Activated T-cell treated with anti-CD3 and anti-CD28 coated beads for 4 hours (primary cell): ENCODE data around the gene ATF6B.

Experiments used
- DNase-seq: peaks from one replicate; pipeline ENCODE4 v3.0.0-alpha.2; 2020

Gene ATF6B

GRCh38 chr6:32129297-32130088 is 1.4 kb upstream of the ATF6B start:
- DNase-seq, result no peak

GRCh38 chr6:32128751-32129296 is 778 bp upstream of the ATF6B start:
- no peak for DNase-seq

DNA sequence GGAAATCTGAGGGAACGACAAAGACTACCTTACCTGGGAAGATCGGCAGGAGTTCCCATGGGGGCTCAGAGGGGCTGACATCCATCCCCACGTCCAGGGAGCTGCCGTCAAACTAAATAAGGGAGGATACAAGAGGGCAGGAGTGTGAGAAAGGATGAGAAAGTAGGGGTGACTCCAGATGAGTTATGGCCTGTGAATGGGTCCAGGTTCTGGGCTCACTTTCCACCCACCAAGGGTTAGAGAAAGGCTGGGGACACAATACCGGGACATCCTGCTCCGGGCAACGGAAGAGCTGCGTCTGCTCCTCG is 683 bp downstream of the ATF6B start:
- no peak for DNase-seq

DNA sequence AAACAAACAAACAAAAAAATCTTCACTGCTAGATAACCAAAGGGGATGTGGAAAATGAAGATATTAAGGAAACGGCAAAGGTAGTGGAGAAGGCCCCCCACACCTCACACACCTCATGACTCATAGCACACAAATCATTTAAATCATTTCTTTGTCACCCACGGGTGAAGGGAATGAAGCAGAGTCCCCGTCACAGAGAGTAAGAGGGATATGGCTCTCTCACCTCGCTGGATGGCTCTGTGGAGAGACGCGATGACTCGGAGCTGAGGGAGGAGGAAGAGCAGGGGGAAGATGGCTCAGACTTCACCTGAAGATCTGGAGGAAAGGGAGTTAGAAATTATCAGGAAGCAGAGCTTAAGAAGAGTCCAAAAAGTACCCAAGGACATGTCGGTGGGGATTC is 1.2 kb downstream of the ATF6B start:
- DNase-seq, result no peak

DNA sequence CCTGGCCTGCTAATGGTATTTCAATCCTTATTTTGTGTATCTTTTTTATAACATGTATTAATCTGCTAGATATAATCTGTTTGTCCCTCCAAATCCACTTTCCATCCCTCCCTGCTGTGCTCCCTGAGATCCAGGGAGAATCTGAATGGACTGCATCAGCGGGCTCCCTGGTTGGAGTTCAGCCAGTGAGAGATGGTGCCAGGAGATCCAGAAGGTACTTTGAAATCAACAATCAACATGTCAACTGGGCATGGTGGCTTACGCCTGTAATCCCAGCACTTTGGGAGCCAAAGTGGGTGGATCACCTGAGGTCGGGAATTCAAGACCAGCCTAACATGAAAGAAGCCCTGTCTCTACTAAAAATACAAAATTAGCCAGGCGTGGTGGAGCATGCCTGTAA is 4.4 kb downstream of the ATF6B start:
- DNase-seq, result no peak

GRCh38 chr6:32120573-32121059 is 7.4 kb downstream of the ATF6B start:
- no peak for DNase-seq

GRCh38 chr6:32118782-32119628 is 9.0 kb downstream of the ATF6B start:
- peak; percentile 41 for DNase-seq

DNA sequence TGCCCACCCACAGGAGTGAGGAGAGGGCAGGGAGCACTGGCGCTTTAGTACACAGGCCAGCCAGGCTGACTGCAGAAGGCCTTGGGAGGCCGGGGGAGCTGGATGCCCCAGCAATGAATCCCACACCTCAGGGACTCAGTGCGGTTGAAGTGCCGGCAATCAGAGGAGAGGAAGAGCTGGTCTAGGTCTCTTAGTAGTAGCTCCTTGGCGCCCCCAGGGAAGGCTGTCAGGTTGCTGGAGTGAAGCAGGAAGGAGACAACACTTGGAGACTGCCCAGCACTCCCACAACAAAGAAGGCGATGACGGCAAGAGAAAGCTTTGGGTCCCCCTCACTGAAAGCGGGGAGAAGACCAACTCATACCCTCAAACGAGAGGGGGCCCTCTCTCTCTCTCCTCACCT is 10.6 kb downstream of the ATF6B start:
- no peak for DNase-seq

DNA sequence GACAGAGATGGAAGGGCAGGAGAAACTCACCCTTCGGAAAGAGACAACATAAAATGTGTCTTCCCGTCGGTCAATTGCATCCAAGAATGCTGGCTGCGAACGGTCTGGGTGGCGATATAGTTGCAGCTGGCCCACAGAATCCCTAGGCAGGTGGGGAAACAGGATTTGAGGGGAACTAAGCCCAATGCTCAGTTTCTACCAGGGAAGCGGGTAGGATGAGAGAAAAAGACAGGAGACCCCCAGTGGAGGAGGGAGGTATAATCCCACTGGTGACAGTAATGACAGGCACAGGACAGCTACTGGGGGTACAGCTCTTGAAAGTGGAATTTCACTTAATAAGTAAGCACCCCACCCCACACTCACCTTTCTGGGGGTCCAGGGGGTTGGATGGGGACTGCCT is 11.4 kb downstream of the ATF6B start:
- DNase-seq, result no peak

DNA sequence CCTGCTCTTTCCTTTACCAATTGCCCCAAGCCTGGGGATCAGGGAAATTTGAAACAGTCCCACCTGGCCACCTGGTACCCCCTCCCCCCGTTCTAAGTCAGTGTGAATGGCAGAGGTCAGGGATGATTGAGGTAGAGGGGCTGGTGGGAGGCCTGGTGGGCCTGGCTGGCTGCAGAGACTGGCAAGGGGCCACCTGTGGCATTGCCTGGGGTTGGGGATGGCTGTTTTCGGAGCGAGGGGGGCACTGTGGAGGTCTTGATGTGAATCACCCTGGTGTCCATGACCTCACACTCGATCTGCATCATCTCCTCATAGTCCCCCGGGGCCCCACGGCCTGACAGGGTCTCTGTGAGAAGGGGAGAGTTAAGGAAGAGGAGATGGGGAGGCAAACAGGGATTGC is 12.4 kb downstream of the ATF6B start:
- no peak for DNase-seq

GRCh38 chr6:32114796-32115195 is 13.2 kb downstream of the ATF6B start:
- no peak for DNase-seq

DNA sequence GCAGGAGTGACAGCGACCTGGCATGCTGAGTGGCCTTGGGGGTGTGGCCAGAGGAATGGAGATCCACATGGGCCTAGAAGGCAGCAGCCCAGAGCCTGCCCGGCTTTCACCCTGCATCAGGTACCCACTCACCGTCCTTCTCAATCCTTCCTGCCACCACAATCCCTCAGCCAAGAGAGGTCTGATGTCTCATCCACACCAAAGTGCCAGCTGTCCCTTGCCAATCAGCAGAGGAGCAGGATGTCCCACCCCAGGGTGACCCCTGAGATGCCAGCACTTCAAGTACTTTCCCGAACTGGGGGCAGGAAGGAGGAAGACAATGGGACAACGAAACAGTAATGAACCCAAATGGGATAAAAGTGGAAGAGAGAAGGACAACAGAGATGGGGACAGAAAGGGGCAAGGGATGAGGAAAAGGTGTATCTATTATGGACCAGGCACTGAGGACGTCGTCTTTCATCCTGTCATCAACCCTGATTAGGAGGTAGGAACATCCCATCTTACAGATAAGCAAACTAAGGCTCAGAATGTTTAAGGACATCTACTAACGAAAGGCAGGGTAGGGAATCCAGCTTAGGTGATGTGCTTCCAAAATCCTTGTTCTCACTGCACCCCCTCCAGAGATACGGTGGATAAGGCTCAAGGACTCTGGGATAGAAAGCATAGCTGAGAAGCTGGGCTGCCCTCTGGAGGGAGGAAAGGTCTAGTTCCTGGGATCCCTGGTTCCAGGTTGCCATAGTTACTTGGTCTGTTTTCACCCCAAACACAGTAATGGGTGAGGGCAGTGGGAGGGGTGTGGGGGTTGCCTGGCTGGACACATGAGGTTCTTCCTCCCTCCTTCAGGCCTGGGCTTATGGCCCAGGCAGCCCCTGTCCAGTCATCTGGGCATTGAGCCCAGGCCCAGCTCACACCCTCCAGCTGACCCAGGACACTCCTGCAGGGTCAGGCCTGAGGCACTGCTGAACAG is 14.4 kb downstream of the ATF6B start:
- DNase-seq, result no peak

DNA sequence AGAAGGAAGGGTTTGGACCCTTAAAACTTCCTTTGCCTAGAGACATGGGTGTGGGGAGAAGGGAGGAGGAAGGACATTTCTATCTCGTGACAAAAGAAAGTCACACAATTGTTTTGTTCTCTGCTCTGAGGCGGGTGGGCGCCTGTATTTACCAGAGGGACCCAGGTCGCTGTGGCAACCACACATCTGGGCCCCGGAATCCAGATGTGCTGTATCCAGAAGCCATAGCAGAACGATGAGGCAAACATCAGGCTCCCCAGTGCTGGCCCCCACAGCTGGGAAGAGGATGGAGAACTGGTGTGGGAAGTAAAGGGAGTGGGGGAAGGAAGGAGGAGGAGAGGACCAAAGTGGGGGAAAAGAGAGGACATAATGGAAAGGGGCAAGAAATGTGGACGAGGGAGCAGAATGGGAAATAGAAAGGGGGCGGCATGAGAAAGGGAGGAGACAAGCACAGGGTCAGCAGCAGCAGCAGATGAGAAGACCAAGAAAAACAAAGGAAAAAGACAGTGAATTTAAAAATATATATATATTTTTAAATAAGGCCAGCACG is 15.5 kb downstream of the ATF6B start:
- DNase-seq, result no peak

DNA sequence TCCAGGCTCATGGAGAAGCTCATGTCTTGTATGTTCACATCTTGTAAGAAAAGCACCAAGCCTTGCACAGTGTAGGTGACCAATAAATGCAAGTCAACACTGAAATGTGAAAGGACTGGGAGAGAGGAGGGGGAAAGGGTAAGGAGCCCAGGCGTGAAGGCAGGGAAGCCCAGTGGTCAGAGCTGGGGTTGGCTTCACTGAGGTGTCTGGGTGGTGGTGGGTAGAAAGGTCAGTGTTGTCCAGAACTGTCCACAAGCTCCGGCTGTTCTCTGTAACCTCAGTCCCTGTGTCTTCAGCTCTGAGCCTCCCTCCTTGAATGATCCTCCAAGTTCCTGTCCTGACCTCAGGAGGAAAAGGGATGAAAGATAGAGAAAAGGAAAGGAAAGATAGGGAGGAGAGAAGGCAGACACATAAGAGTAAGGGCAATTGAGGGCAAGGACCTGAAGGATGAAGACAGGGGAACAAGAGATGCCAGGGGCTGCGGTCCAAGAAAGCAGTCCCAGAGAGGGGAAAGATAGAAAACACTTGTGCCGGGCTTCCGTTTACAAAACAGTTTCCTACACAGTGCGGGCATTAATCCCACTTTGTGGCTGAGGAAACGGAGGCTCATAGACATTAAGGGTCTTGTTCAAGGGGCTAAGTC is 16.5 kb downstream of the ATF6B start:
- no peak for DNase-seq

- DNase-seq, result no peak
These were observed 17.4 kb downstream of the ATF6B start for GRCh38 chr6:32110632-32111031.

GRCh38 chr6:32109765-32110160 is 18.3 kb downstream of the ATF6B start:
- DNase-seq, result no peak

- no peak for DNase-seq
These were observed 18.8 kb downstream of the ATF6B start, which contains the start of gene TNXB for GRCh38 chr6:32109114-32109764. Gene TNXB, minus strand, starts transcription at chr6:32109338. Its CDS starts 11,140 bp downstream, at chr6:32098198.

DNA sequence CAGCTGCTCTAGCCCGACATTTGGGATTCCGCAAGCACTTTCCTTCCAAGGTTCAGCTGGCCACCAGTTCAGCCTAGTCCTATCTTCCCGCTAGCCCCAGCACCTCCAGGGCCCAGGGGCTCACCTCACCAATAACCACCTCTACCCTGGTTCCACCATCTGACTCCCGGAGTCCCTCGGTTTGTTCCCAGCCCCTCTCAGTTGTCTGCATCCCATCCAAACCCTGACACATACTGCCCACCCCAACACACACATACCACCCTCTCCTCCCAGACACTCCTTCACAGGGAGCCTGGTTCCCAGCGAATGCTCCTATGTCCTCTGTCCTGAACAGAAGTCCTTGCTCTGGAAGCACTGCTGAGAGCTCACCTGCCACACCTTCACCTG is 19.3 kb downstream of the ATF6B start:
- DNase-seq, result no peak

DNA sequence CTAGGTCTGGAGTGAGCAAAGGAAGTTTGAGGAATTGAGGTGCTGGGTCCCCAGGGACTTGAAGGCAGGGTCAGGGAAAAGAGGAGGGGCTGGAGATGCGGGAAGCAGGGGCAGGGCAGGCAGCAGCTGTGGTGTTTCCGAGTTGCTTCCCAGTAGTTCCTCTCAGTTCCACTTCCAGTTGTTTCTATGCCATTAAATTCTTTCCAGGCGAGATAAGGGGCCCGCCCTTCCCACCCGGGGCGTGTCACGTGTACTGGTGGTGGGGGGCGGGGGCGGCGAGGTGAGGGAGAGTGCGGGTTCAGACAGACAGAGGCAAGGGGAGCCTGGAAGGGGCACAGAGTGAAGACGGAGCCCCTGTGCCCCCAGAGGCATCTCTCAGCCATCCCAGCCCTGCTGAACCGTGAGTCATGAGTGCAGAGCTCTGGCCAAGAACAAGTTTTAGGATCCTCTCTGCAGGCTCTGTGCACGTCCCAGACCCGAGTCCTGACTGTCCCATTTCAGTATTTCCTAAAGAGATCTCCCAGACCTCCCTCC is 19.9 kb downstream of the ATF6B start:
- no peak for DNase-seq

DNA sequence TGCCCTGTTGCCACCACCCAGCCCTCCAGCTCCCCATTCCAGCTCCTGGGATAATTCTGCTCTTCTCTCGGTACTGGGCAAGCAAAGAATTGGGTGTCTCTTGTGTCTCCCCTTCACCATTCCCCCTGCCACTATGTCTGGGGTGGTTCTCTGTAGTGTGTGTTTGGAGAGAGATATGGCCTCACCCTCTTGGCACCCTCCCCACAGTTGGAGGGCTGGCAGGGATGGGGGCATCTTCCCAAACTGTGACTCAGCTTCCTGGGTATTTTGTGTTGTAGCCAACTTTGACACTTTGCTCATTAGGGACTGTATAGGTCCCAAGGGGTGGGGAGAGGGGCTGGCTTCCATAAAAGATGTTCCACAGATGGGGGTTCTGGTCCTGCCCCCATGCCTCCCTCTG is 20.6 kb downstream of the ATF6B start:
- no peak for DNase-seq

GRCh38 chr6:32105433-32105832 is 22.6 kb downstream of the ATF6B start:
- no peak for DNase-seq
